ENCODE results near the gene IGLL1.
A peak's percentile ranks its signal among the peaks of the same experiment; 100 is the strongest.
"Not testable (repeated sequence)": the region's sequence is repeated elsewhere in the genome, so short reads cannot be mapped to it uniquely, and the experiment has no call there.

DNA sequence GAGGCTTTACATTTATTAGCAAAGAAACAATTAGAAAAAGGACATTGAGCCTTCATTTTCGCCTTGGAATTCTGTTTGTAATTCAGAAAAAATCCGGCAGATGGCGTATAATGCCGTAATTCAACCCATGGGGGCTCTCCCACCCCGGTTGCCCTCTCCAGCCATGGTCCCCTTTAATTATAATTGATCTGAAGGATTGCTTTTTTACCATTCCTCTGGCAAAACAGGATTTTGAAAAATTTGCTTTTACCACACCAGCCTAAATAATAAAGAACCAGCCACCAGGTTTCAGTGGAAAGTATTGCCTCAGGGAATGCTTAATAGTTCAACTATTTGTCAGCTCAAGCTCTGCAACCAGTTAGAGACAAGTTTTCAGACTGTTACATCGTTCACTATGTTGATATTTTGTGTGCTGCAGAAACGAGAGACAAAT lies 38.2 kb downstream of the IGLL1 start:
- TF ChIP-seq CTCF (IDR thresholded peaks at IDR 0.05) = peak; percentile 34 to 67 (median 61)
- not testable (repeated sequence) for TF ChIP-seq POLR2A (IDR thresholded peaks at IDR 0.05)
